Coronary artery (tissue), 2 donors: ENCODE measurements around the gene POLR3GL.

Source experiments
- DNase-seq: peaks from one replicate; pipeline ENCODE4 v3.0.0-alpha.2; 2017; ENCODE audit warnings: low spot score
- H3K27ac ChIP-seq, 2 donors: fragments of 200-600 bp; sonication (generic); one replicate each; pipeline ENCODE4 v1.5.1; 2016 to 2019
- H3K4me3 ChIP-seq: fragments of 200-600 bp; sonication (generic); 2 replicates; pipeline ENCODE4 v1.5.1; 2016; ENCODE audit warnings: mild to moderate bottlenecking, moderate library complexity
- CTCF ChIP-seq: fragments of 200-600 bp; sonication (generic); IDR thresholded peaks from one replicate; pipeline ENCODE4 v1.5.1; 2019; ENCODE audit warnings: antibody characterized with exemption

Gene POLR3GL

GRCh38 chr1:145997016-145997717 is 32.7 kb downstream of the POLR3GL start:
- Histone ChIP-seq H3K4me3 (peak overlapping the region; percentile 97), H3K27ac (peak overlapping the region; percentile 91 to 99)
- DNase-seq = no peak
- TF ChIP-seq CTCF = no peak

DNA sequence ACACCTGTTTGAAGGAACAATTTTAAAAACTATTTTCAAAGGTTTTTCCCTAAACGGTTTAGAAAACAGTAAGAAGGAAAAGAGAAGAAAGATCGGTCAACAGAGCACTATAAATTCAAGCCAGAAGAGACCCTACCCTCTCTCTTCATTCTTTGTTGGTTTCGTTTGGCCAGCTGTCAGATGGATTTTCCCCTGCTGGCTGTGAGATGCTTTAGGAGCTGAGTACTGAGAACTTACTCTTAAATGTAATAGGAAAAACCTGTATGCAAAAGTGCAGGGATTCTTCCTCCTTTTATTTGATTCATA is 33.2 kb downstream of the POLR3GL start:
- Histone ChIP-seq H3K27ac (peak overlapping the region; percentile 91 to 99), H3K4me3 (peak overlapping the region; percentile 97)
- DNase-seq = no peak
- no peak for TF ChIP-seq CTCF

DNA sequence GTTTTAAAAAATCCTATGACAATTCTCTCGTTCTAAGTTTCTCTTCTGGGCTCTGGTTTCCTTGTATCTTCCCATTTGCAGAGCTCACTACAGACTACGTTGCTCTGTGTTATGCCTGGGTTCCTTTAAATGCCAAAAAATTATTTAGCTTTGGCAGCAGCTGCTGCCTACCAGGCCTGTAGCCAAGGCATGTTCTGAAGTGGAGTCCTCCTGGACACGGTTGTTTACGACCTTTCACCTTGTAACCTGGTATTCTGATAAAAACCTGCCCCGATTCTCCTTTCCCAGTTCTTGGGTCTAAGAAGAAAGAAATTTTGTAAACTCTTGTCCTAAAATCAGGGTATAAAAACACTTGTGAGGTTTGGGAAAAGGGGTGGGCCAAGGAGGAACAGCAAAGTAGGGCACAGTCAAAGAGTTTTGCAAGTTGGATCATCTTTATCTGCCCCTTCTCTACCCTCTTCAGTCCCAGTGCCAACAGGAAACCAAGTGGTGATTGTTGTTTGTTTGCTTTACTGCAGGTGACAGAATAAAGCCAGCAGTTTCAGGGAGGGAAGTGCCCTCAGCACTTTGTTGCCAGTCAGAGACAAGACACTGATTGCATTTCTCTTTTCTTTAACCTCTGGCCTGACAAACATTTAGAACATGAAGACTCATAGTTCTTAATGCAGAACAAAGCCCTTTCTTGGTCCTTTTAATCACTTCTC is 35.0 kb downstream of the POLR3GL start:
- Histone ChIP-seq H3K4me3 (peak overlapping the region; percentile 97), H3K27ac (peak overlapping the region; percentile 91 to 99)
- peak; percentile 68 for DNase-seq
- no peak for TF ChIP-seq CTCF

DNA sequence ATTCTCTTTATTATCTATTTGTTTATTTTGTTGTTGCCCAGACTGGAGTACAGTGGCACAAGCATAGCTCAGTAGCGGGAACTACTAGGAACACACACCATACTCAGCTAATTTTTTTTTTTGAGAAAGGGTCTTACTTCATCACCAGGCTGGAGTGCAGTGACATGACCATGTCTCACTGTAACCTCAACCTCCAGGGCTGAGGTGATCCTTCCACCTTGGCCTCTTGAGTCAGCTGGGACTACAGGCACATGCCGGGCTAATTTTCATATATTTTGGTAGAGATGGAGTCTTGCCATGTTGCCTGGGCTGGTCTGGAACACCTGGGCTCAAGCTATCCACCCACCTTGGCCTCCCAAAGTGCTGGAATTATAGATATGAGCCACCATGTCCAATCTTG is 37.2 kb downstream of the POLR3GL start:
- Histone ChIP-seq H3K4me3 (no peak overlapping the region), H3K27ac (peak overlapping the region; percentile 32 to 72)
- TF ChIP-seq CTCF = no peak
- no peak for DNase-seq

DNA sequence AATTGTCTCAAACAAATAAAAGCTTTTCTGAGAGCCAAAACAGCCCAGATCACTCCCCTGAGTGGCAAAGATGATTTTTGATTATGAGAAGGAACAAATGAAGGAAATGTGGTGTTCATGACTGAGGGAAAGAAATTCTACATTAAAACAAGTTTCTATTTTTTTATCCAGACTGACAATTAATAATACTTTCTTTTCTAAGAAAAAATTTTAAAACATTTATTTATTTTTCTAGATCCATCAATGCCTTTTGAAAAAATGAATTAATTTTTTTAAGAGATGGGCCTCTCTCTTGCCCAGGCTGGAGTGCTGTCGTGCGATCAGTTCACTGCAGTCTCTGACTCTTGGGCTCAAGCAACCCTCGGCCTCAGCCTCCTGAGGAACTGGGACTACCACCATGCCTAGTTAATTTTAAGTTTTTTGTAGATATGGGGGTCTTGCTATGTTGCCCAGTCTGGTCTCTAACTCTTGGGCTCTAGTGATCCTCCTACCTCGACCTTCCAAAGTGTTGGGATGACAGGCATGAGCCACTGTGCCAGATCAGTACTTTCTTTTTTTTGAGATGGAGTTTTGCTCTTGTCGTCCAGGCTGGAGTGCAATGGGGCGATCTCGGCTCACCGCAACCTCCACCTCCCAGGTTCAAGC is 43.1 kb downstream of the POLR3GL start:
- Histone ChIP-seq H3K27ac (peak overlapping the region; percentile 78 to 94), H3K4me3 (no peak overlapping the region)
- DNase-seq = no peak
- TF ChIP-seq CTCF = no peak

GRCh38 chr1:146010126-146010738 is 45.7 kb downstream of the POLR3GL start:
- no peak for DNase-seq
- TF ChIP-seq CTCF = no peak
- Histone ChIP-seq H3K4me3 (no peak overlapping the region), H3K27ac (peak overlapping the region in 1 of 2 donors; percentile 26)
